ENCODE data around the gene CTNNA2.
"Not testable (repeated sequence)": the region's sequence is repeated elsewhere in the genome, so short reads cannot be mapped to it uniquely, and the experiment has no call there.

Gene CTNNA2

DNA sequence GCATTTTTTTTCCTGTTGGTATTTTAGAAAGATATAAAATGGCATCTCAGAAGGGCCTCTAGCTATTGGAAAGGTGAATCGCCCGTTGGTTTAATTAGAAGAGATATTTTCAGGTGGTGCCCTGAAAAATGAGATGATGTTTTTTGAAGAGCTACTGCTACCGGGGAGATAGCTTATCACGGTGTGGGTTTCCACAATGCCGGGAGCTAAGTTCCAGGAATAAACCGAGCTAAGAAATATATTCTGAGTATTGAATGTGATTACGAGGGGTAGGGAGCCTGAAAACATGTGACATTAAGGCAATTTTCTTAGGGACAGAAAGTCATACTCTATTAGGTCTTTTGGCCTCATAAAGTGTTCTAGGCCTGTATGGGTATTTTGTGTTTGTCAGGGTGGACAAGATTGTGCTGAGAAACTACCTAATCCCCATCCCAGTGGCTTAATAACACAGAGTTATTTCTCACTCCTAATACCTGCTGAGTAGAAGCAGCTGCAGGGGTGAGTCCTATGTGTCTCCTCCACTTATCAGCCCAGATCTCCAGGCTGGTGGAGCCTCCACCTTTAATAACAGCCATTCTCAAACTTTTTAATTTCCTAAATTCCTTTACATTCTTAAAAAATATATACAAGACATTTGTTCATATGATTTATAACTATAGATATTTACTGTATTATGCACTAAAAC, 641.5 kb downstream of the CTNNA2 start:
- no peak for DNase-seq

DNA sequence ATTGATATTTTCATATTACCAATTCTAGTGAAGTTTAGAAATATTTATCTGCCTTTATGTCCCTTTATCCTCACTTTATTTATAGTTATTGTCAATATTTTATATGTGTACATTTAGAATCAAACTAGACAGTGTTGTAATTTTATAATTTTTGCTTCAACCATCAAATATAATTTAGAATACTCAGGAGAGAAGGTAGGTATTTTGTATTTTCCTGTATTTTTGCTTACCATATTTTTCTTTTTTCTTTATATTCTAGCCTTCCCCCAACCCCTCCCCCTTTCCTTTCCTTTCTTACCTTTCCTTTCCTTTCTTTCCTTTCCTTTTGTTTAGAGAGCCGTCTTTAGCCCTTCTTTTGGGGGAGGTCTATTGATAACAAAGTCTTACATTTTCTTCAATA, 651.5 kb downstream of the CTNNA2 start:
- no peak for DNase-seq

DNA sequence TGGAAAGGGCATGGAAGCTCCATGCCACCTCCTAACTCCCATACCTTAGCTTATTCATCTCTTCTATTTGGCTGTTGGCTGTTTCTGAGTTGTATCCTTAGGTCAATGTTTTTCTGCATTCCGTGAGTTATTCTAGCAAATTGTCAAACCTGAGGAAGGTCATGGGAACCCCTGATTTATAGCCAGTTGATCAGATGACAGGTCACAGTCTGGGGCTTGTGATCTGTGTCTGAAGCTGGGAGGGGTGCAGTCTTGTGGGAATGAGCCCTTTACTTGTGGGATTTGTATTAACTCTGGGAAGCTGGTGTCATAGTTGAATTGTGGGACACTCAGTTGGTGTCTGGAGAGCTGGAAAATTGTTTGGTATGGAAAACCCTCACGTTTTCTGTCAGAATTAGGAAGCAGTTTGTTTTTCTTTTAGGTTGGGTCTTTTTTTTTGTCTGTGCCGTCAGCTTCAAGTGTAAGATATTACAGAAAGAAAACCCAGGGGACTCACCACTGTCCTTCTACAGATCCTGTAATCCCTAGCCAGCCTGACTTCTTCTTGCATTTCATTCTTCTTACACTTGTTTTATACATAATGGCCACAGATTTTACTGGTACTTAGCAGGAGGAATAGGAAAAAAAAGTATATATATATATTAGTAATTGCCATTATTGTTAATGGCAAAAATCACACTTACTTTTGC, 653.8 kb downstream of the CTNNA2 start:
- no peak for DNase-seq

DNA sequence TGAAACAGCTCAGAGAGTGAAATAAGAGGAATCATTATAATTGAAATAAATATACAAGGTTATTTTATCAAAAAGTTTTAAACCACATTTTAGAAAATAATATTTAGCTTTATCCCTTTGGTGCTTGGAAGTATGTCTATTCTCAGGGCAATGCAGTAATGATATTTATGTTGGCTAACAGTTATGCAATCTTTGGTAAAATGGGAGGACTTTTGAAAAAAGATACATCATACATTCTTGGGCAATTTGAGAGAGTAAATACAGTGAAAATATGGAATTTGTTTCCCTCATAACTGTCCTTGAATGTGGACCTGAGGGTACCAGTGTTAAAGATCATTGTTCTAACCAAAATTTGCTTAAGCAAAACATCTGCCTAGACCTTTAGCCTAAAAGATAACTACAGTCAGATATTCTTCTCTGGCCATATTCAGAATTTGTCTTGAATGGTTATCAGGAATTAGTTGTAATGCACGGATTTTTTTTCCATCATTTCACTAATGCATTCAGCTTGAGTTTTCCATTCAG, 654.5 kb downstream of the CTNNA2 start:
- DNase-seq = no peak

DNA sequence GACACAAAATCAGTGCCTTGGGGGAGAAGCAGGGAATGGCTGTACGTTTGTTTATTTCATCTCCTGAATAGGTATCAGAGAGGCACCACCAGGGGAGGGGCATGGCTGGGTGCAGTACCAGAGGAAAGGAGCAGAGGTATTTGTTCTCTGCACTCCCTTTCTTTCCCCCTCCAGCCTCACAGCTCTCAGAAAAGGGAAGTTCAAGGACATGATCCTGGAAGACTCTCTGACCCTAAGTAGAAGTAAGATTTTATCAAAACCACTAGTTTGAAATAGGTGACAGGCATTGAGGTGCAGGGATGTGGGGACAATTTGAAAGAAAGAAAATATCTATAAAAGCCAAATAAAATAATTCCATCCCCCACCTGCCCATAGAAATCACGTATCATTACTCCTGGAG, 655.2 kb downstream of the CTNNA2 start:
- DNase-seq = no peak

DNA sequence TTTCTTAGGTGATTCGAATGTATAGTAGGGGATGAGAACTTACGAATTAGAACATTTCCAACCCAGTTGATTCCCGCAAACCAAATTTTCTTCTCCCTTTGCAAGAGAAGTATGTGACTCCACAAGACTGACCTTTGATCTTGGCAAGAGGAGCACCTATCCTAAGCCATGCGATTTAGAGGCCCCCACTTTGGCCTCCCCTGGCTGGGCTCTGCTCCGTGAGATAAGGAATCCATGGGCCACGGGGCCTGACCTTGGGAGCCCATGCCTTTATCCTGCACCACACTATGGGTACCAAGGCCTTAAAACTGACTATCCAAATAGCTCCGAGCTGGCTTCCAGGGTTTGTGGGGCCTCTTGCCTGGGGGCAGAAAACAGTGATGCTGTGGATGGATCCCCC, 656.0 kb downstream of the CTNNA2 start:
- no peak for DNase-seq

DNA sequence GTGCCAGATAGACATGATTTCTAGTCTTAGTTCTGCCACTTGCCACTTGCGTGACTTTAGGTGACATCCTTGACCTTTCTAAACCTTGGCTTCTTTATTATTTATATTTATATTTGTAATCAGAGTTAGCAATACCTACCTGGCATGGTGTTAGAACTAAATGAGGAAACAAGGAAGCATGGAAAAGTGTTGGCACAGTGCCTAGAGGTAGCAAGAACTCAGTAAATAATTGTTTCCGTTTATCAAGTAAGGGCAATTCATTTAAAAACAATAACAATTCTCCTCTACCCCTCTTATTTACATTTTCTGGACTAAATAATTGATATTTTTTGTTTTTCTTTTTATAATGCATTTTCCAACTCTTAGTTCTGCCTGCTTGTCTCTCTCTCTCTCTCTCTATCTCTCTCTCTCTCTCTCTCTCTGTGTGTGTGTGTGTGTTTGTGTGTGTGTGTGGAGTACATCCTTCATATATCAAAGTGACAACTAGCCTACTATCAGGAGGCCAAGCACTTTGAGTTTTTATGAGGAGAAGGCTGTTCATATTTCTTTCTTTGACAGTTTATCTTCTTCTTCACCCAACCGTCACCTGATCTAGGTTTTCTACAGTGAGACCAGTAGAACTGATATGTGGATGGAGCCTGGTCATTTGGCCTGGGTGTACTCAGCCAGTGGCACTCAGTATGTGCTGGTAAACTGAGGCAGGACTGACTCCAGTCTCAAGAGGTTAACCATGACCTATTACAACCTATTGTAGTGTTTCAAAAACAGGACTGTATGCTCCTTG, 657.2 kb downstream of the CTNNA2 start:
- DNase-seq = no peak

GRCh38 chr2:80185091-80185490, 672.2 kb downstream of the CTNNA2 start:
- DNase-seq = no peak

GRCh38 chr2:80186262-80186661, 673.4 kb downstream of the CTNNA2 start:
- DNase-seq = no peak

- no peak for DNase-seq
These were observed 674.3 kb downstream of the CTNNA2 start for GRCh38 chr2:80187156-80187555.

DNA sequence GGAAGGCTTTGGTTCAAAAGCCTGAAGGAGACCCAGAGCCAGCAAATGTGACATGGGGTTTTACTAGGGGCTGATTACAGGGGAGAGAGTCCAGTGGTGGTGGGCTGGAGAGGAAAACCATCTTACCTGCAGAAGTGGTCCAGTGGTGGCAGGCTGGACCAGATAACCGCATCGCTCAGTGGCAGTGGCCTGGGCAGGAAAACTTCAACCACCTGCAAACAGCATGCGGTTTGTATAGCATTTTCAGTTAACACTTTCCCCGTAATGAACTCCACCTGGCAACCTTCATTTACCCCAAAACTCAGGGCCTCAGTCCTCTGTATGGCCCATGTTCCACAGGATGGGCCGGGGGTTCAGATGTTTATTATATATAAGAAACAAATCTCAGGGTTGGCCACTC, 677.3 kb downstream of the CTNNA2 start:
- no peak for DNase-seq

DNA sequence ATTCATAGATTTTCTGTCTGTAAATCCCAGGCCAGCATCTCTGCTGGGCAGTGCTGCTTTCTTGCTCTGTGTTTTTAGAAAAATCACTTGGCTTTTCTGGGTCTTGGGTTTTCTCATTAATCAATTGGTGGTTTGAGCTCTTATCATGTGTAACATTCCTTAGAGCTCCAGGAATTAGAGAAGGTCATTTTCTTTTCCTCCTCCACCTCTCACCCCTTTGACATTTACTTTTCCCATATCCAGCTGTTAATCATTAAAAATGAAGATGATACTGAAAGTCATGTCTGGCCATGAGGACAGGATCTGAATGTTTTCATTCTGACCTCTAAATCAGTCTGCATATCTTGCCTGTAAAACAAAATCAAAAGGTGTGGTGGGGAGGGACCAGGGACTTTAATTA, 680.7 kb downstream of the CTNNA2 start:
- DNase-seq = no peak

DNA sequence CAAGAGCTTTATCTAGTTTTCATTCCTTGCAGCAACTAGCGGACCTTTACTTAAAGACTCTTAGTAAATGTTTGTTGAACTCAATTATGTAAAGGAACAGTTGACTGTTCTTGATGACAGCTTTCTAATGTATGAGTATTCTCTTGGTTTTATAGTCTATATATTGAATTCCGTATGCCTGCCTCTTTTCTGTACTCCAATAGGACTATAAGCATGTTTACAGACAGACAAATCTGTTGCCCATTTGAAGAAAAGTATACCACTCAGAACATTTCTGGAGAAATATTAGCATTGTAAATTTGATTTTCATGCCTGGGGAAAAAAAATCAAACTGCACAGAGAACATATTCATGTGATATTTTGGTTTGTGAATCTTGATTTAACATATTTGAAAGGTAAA, 682.2 kb downstream of the CTNNA2 start:
- no peak for DNase-seq

DNA sequence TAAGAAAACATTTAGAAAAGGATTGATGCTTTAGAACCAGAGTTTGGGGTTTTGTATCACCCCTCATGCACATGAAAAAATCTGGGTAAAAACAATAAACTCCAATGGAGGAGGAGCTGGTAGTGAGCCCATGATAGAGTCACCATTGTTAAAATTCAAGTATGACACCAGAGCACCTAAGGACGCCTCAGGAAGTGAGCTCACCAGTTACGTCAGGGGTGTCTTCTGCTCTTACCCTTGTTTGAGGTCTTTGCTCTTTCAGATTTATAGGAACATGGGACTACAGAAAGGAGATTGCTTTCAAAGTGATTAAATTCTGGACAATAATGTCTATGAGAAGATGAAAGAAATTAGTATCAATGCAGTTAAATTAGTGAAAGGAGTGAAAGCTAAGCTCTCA, 685.2 kb downstream of the CTNNA2 start:
- no peak for DNase-seq

DNA sequence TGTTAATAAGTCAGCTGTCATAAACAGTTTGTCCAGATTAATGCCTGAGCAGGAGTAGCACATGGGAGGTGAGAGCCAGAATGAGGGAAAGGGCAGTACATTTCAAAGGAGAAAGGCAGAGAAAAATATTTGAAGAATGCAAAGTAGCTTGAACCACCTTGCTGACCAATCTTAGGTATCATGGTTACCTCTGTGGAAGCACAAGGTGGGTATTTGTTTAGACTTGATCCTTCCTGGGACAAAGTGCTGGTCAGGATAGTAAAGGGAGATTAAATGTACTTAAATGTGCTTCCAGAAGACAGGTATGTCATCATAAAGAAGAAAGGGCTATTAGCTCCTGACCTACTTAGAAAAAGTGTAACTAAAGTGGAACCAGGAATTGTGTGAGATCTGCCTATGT, 686.7 kb downstream of the CTNNA2 start:
- no peak for DNase-seq

- not testable (repeated sequence) for DNase-seq
These were observed 691.1 kb downstream of the CTNNA2 start for GRCh38 chr2:80203929-80204328.

DNA sequence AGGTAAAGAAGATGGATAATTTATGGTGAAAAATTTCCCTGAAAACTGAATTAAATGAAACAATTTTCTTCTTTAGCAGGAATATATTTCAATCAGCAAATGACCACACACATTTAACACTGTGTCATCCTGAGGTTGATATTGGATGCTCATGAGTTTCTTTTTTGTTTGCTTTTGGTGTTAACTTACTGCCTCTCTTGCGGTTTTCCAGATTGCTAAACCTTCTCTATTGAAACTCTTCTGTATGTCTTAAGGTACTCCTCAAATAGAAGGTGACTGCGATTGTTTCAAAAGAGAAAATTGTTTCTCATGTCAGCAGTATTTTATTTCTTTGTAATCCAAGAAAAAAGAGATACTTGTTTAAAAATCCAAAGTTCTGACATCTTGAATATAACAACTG, 692.6 kb downstream of the CTNNA2 start:
- DNase-seq = no peak

GRCh38 chr2:80209458-80209857, 696.6 kb downstream of the CTNNA2 start:
- no peak for DNase-seq

- no peak for DNase-seq
These were observed 704.6 kb downstream of the CTNNA2 start for GRCh38 chr2:80217446-80217845.

GRCh38 chr2:80222644-80223043, 709.8 kb downstream of the CTNNA2 start:
- no peak for DNase-seq

- DNase-seq = no peak
These were observed 718.6 kb downstream of the CTNNA2 start for GRCh38 chr2:80231421-80231820.

DNA sequence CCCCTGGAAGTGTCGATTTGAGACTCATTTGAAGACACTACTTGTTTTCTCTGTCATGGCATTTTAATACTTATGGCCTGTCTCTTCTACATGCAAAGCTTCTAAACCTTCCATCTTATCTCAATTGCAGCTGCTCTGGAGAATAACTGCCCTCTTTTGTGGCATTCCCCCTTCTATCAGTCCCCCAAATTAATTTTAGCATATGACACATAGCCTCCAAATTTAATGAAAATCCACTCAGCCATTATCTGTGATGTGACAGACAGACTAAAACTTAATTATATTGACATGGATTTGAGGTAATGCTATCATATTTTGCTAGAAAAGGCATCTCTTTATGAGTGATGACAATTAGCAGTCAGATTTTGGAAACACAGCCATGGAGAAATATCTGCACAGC, 720.5 kb downstream of the CTNNA2 start:
- no peak for DNase-seq

DNA sequence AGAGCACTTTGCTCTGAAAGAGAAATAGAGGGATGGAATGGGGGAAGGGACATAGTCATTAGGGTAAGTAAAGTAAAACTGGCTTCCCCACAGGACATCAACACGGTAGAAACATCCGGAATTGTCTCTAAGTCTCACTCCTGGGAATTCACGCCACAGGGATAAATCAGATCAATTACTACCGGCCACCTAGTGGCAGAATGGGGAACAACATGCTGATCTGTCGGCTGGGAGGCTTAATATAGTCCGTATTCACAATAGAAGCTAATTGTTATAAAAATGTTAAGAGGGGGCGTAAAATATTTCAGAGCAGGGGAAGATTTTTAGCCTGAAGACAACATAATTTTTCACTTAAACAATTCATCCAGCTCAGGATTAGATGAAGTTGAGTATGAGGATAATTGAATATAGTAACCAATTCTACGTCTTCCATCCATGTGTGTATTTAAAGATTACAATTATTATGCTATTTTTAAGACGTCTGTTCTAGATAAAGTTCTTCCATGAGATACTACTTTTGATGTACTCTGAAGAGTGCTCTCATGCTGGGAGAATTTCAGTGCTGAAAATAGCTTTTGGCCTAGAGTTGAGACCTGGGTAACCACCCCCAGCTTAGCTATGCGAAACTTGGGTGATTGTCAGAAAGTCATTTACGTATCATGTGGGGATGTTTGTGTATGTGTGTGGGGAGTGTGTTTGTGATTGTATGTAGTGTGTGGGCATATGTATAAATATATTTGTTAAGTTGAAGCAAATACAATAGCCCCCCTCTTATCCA, 726.0 kb downstream of the CTNNA2 start:
- peak; percentile 29 for DNase-seq
